ENCODE data around the gene COPS6. TPM values are rescaled to one million over a fixed set of nuclear protein-coding genes. Genes with fewer than 3 reads are reported as not detected.
A peak's percentile ranks its signal among the peaks of the same experiment; 100 is the strongest.

COPS6 gene
- total and polyA plus RNA-seq, 4 donors, result 59.9 to 167 (median 113) TPM

- Histone ChIP-seq H3K36me3 (ENCODE audit: control insufficient read depth, insufficient read depth, low read length) (peaks cover 97% of the 10 kb centered on the region), H3K4me1 (ENCODE audit: control insufficient read depth, insufficient read depth, low read length) (peaks cover 8% of the 10 kb centered on the region), H3K27me3 (ENCODE audit: control insufficient read depth, insufficient read depth, low read length) (no peaks in the 10 kb centered on the region), H3K9me3 (ENCODE audit: control insufficient read depth, insufficient read depth, low read length) (peaks cover 3% of the 10 kb centered on the region), H3K4me3 (ENCODE audit: low read depth, low read length) (no peak overlapping the region), H3K27ac (ENCODE audit: low read depth, low read length) (no peak overlapping the region)
- WGBS (ENCODE audit: insufficient coverage), result 93% methylated on average over 3 of the region's 7 CpGs
- no peak for DNase-seq (ENCODE audit: low read depth in 4 of 6, low spot score in 6 of 6)
Measured at GRCh38 chr7:100074841-100075240, 13.9 kb upstream of the COPS6 start.

DNA sequence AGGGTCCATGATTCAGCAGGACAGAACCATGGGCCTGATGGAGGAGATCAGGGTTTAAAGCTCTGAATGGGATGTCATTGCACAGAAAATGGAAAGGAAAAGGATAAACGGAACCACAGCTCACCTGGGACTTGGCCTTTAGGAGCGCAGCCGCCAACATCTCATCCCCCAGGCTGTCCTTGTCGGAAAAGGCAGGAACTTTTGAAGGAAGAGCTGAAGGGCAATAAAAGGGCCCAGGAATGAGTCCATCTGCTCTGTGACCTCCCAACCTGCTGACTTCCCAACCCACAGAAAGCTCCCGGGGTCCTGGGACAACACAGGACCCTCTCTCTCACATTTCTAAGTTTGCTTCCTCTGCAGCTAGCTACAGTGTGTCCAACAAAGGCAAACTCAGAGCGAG, 13.4 kb upstream of the COPS6 start:
- Histone ChIP-seq H3K27ac (ENCODE audit: low read depth, low read length) (no peak overlapping the region), H3K36me3 (ENCODE audit: control insufficient read depth, insufficient read depth, low read length) (peaks cover 91% of the 10 kb centered on the region), H3K4me3 (ENCODE audit: low read depth, low read length) (no peak overlapping the region), H3K27me3 (ENCODE audit: control insufficient read depth, insufficient read depth, low read length) (no peaks in the 10 kb centered on the region), H3K9me3 (ENCODE audit: control insufficient read depth, insufficient read depth, low read length) (peaks cover 3% of the 10 kb centered on the region), H3K4me1 (ENCODE audit: control insufficient read depth, insufficient read depth, low read length) (peaks cover 13% of the 10 kb centered on the region)
- 100% methylated on average over 6 of the region's 6 CpGs for WGBS (ENCODE audit: insufficient coverage)
- no peak for DNase-seq (ENCODE audit: low read depth in 4 of 6, low spot score in 6 of 6)

DNA sequence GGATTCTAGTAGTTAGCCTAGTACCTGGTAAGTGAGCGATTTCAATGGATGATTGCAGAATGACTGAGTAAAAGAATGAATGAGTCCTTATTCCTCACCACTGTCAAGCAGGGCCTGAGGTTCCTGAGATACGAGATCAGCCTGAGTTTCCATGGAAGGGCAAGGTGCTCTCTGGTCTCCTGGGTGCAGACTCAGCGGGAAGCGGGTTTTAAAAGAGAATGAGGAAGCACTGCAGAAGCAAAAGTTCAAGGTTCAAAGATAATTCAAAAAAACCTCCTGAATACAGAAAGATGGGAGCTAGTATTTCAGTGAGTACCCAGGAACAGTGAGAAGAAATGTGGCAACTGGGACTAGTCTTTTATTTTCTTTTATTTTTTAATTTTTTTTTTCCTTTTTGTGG, 11.6 kb upstream of the COPS6 start:
- Histone ChIP-seq H3K4me1 (ENCODE audit: control insufficient read depth, insufficient read depth, low read length) (peaks cover 20% of the 10 kb centered on the region), H3K27me3 (ENCODE audit: control insufficient read depth, insufficient read depth, low read length) (no peaks in the 10 kb centered on the region), H3K36me3 (ENCODE audit: control insufficient read depth, insufficient read depth, low read length) (peaks cover 73% of the 10 kb centered on the region), H3K27ac (ENCODE audit: low read depth, low read length) (no peak overlapping the region), H3K9me3 (ENCODE audit: control insufficient read depth, insufficient read depth, low read length) (no peaks in the 10 kb centered on the region), H3K4me3 (ENCODE audit: low read depth, low read length) (no peak overlapping the region)
- 83% methylated on average over 2 of the region's 4 CpGs for WGBS (ENCODE audit: insufficient coverage)
- DNase-seq (ENCODE audit: low read depth in 4 of 6, low spot score in 6 of 6), result no peak

DNA sequence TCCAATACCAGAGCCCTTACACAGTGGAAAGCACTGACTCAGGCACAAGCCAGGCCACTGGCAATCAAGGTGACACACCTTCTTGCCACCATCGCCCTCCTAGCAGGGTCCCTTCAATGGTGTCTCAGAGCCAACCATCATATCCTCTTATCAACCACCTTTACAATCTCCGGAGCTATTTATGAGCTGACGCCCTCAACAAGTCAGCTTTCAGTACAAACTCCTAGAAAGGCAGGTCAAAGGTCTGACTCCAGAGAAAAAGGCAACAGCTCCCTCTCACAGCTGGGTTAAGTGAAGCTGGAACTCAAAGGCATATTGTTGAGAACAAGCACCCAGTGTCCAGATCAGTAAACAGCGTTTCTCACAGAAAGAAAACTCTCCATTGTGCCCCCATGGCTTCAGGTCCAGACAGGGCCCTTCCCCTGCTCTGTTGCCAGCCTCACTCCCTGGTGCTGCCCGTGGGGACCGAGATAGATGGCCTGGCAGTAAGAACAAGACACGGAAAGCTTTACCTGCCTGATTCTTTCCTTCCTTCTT, 9.7 kb upstream of the COPS6 start:
- Histone ChIP-seq H3K9me3 (ENCODE audit: control insufficient read depth, insufficient read depth, low read length) (no peaks in the 10 kb centered on the region), H3K27ac (ENCODE audit: low read depth, low read length) (peak overlapping the region; percentile 76), H3K36me3 (ENCODE audit: control insufficient read depth, insufficient read depth, low read length) (peaks cover 55% of the 10 kb centered on the region)

GRCh38 chr7:100080907-100081534, 7.7 kb upstream of the COPS6 start:
- Histone ChIP-seq H3K4me3 (ENCODE audit: low read depth, low read length) (peak overlapping the region; percentile 79), H3K27me3 (ENCODE audit: control insufficient read depth, insufficient read depth, low read length) (no peaks in the 10 kb centered on the region), H3K27ac (ENCODE audit: low read depth, low read length) (peak overlapping the region; percentile 81), H3K9me3 (ENCODE audit: control insufficient read depth, insufficient read depth, low read length) (no peaks in the 10 kb centered on the region), H3K36me3 (ENCODE audit: control insufficient read depth, insufficient read depth, low read length) (peaks cover 35% of the 10 kb centered on the region), H3K4me1 (ENCODE audit: control insufficient read depth, insufficient read depth, low read length) (peaks cover 25% of the 10 kb centered on the region)
- peak in 2 of 6 donors; percentile 28 to 34 for DNase-seq (ENCODE audit: low read depth in 4 of 6, low spot score in 6 of 6)
- WGBS (ENCODE audit: insufficient coverage), result under 1% methylated on average over 33 of the region's 34 CpGs

More for the DNA sequence above, 9.7 kb upstream of the COPS6 start:
- Histone ChIP-seq H3K4me3 (ENCODE audit: low read depth, low read length) (no peak overlapping the region), H3K27me3 (ENCODE audit: control insufficient read depth, insufficient read depth, low read length) (no peaks in the 10 kb centered on the region), H3K4me1 (ENCODE audit: control insufficient read depth, insufficient read depth, low read length) (peaks cover 25% of the 10 kb centered on the region)
- whole genome bisulfite sequencing (ENCODE audit: insufficient coverage), result 74% methylated on average over 6 of the region's 7 CpGs
- DNase-seq (ENCODE audit: low read depth in 4 of 6, low spot score in 6 of 6), result peak in 1 of 6 donors; percentile 62

GRCh38 chr7:100081535-100082102, 7.2 kb upstream of the COPS6 start, which contains the start of gene ZNF3:
Gene ZNF3 (minus strand): TSS chr7:100081723. CDS start chr7:100077357, 4,366 bp downstream.
- Histone ChIP-seq H3K27me3 (ENCODE audit: control insufficient read depth, insufficient read depth, low read length) (no peaks in the 10 kb centered on the region), H3K4me3 (ENCODE audit: low read depth, low read length) (peak within 1 kb of the TSS; percentile 79), H3K9me3 (ENCODE audit: control insufficient read depth, insufficient read depth, low read length) (no peaks in the 10 kb centered on the region), H3K4me1 (ENCODE audit: control insufficient read depth, insufficient read depth, low read length) (peaks cover 25% of the 10 kb centered on the region), H3K27ac (ENCODE audit: low read depth, low read length) (peak within 1 kb of the TSS; percentile 81), H3K36me3 (ENCODE audit: control insufficient read depth, insufficient read depth, low read length) (peaks cover 29% of the 10 kb centered on the region)
- peak; percentile 95 to 100 (median 98) for DNase-seq (ENCODE audit: low read depth in 4 of 6, low spot score in 6 of 6)
- 0% methylated on average over 55 of the region's 55 CpGs for WGBS (ENCODE audit: insufficient coverage)

DNA sequence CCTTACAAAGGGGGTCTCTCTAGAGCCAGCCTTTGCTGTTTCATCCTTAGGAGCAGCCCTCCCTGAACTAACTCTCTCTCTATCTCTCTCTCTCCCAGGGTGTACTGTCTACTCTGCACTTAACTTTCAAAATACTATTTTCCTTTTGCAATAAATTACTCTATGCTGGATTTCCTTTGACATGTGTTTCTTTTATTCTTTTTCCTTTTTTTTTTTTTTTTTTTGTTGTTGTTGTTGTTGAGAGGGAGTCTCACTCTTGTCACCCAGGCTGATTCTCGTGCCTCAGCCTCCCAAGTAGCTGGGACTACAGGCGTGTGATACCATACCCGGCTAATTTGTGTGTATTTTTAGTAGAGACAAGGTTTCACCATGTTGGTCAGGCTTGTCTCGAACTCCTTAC, 5.8 kb upstream of the COPS6 start:
- peaks cover 16% of the 10 kb centered on the region for H3K36me3 ChIP-seq (ENCODE audit: control insufficient read depth, insufficient read depth, low read length)
- no peaks in the 10 kb centered on the region for H3K27me3 ChIP-seq (ENCODE audit: control insufficient read depth, insufficient read depth, low read length)
- WGBS (ENCODE audit: insufficient coverage), result 46% methylated on average over 3 of the region's 4 CpGs
- H3K4me3 ChIP-seq (ENCODE audit: low read depth, low read length), result peak overlapping the region; percentile 79
- DNase-seq (ENCODE audit: low read depth in 4 of 6, low spot score in 6 of 6), result no peak
- peak overlapping the region; percentile 81 for H3K27ac ChIP-seq (ENCODE audit: low read depth, low read length)
- H3K9me3 ChIP-seq (ENCODE audit: control insufficient read depth, insufficient read depth, low read length), result no peaks in the 10 kb centered on the region
- H3K4me1 ChIP-seq (ENCODE audit: control insufficient read depth, insufficient read depth, low read length), result peaks cover 26% of the 10 kb centered on the region

- peaks cover 23% of the 10 kb centered on the region for H3K4me1 ChIP-seq (ENCODE audit: control insufficient read depth, insufficient read depth, low read length)
- no peaks in the 10 kb centered on the region for H3K9me3 ChIP-seq (ENCODE audit: control insufficient read depth, insufficient read depth, low read length)
- H3K27ac ChIP-seq (ENCODE audit: low read depth, low read length), result no peak overlapping the region
- 72% methylated on average over 2 of the region's 3 CpGs for WGBS (ENCODE audit: insufficient coverage)
- H3K36me3 ChIP-seq (ENCODE audit: control insufficient read depth, insufficient read depth, low read length), result no peaks in the 10 kb centered on the region
- DNase-seq (ENCODE audit: low read depth in 4 of 6, low spot score in 6 of 6), result no peak
- no peak overlapping the region for H3K4me3 ChIP-seq (ENCODE audit: low read depth, low read length)
- H3K27me3 ChIP-seq (ENCODE audit: control insufficient read depth, insufficient read depth, low read length), result no peaks in the 10 kb centered on the region
Measured at GRCh38 chr7:100085515-100085914, 3.3 kb upstream of the COPS6 start.

DNA sequence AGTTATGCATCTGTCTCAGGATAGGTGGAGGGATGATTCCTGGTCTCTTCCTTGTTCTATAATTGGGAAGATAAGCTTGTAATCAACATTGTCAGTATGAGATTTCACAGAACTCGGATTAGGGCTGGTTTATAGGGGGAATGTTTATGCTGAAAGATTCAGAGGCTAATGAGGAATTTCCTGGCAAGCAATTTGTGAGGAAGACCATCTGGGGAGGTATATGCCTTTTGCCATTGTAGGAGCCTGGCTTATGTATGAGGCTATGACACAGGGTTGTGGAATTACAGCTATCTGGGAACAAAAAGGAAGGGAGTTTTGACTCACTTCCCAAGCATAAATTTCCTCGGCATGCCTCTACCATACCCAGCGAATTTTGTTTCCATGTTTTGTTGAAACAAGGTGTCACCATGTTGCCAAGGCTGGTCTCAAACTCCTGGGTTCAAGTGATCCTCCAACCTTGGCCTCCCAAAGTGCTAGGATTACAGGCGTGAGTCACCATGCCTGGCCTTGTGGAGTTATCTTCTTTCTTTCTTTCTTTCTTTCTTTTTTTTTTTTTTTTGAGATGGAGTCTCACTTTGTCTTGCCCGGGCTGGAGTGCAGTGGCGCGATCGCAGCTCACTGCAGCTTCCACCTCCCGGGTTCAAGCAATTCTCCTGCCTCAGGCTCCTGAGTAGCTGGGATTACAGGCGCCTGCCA, 1.6 kb upstream of the COPS6 start:
- Histone ChIP-seq H3K4me3 (ENCODE audit: low read depth, low read length) (no peak overlapping the region), H3K4me1 (ENCODE audit: control insufficient read depth, insufficient read depth, low read length) (peaks cover 17% of the 10 kb centered on the region), H3K27me3 (ENCODE audit: control insufficient read depth, insufficient read depth, low read length) (no peaks in the 10 kb centered on the region), H3K9me3 (ENCODE audit: control insufficient read depth, insufficient read depth, low read length) (no peaks in the 10 kb centered on the region), H3K36me3 (ENCODE audit: control insufficient read depth, insufficient read depth, low read length) (peaks cover 14% of the 10 kb centered on the region), H3K27ac (ENCODE audit: low read depth, low read length) (no peak overlapping the region)
- DNase-seq (ENCODE audit: low read depth in 4 of 6, low spot score in 6 of 6), result no peak
- WGBS (ENCODE audit: insufficient coverage), result 92% methylated on average over 8 of the region's 10 CpGs
